Panc1 (cell line): ENCODE measurements around the gene C3orf33. TPM values are rescaled to one million over a fixed set of nuclear protein-coding genes. Genes with fewer than 3 reads are reported as not detected.
A peak's percentile ranks its signal among the peaks of the same experiment; 100 is the strongest.

Experiments used
- ATAC-seq: fragments of 200-7000 bp; cut with Tn5 transposase; 2 replicates; pipeline ENCODE4 v1.9.1; 2020; ENCODE audit warnings: mild to moderate bottlenecking, moderate library complexity
- BruUV-seq: library from RNA; stranded (reverse); fragments of 400-500 nt; replicated peaks from 2 replicates; lab custom pipeline; 2021; lab: Mats Ljungman, UMichigan
- CTCF ChIA-PET: fragments of 300-600 bp; sonication (Branson Sonifier 250); formaldehyde crosslinking; loops from one replicate; lab custom pipeline; 2022; ENCODE audit warnings: antibody characterized with exemption; lab: Charles Lee
- POLR2A ChIA-PET: fragments of 300-600 bp; sonication (Branson Sonifier 250); formaldehyde crosslinking; loops from one replicate; lab custom pipeline; 2022; ENCODE audit warnings: antibody characterized with exemption; lab: Charles Lee
- DNase-seq: peaks from one replicate; pipeline ENCODE4 v3.0.0-alpha.2; 2010; ENCODE audit warnings: low read depth, low spot score
- H3K27ac ChIP-seq: 2 replicates; pipeline ENCODE4 v1.5.1; 2011; ENCODE audit warnings: mild to moderate bottlenecking, low read length, inconsistent platforms
- H3K27me3 ChIP-seq: fragments of 200-500 bp; sonication (Bioruptor generic); 2 replicates; pipeline ENCODE4 v1.6.0; 2014; ENCODE audit warnings: low read length, inconsistent platforms; ENCODE audit not compliant: control insufficient read depth, insufficient read depth
- H3K36me3 ChIP-seq: fragments of 200-500 bp; sonication (Bioruptor generic); 2 replicates; pipeline ENCODE4 v1.5.1; 2014; ENCODE audit warnings: inconsistent platforms, mild to moderate bottlenecking, low read length, moderate library complexity; ENCODE audit not compliant: control insufficient read depth, insufficient read depth
- H3K4me1 ChIP-seq: 2 replicates; pipeline ENCODE4 v1.5.1; 2011; ENCODE audit warnings: inconsistent platforms, mild to moderate bottlenecking, low read length, moderate library complexity; ENCODE audit not compliant: control insufficient read depth, insufficient read depth
- H3K4me3 ChIP-seq, 2 experiments: 2 replicates each; pipeline ENCODE4 v1.5.1; 2011 to 2012; ENCODE audit warnings: low read depth in 2 of 2, low read length in 2 of 2, mild to moderate bottlenecking in 2 of 2, inconsistent platforms in 1 of 2, moderate library complexity in 1 of 2
- H3K9me3 ChIP-seq: fragments of 200-500 bp; sonication (Bioruptor generic); 2 replicates; pipeline ENCODE4 v1.5.1; 2014; ENCODE audit warnings: low read depth, mild to moderate bottlenecking, inconsistent platforms, low read length, moderate library complexity; ENCODE audit not compliant: control insufficient read depth, insufficient read depth
- CTCF ChIP-seq: fragments of 450-650 bp; IDR thresholded peaks from 2 replicates; pipeline ENCODE4 v1.5.1; 2017; ENCODE audit warnings: mild to moderate bottlenecking
- POLR2AphosphoS5 ChIP-seq: IDR thresholded peaks from 2 replicates; pipeline ENCODE4 v1.6.1; 2012; ENCODE audit warnings: mild to moderate bottlenecking, low read depth, low read length, moderate library complexity
- SIN3A ChIP-seq: IDR thresholded peaks from 2 replicates; pipeline ENCODE4 v1.6.1; 2012; ENCODE audit warnings: low read depth, mild to moderate bottlenecking, low read length, moderate library complexity, borderline replicate concordance; ENCODE audit not compliant: insufficient read depth
- TCF7L2 ChIP-seq: IDR thresholded peaks from 2 replicates; pipeline ENCODE4 v1.6.1; 2011; ENCODE audit warnings: mild to moderate bottlenecking, low read depth, low read length, inconsistent platforms
- in situ Hi-C: cut with HindIII; loops from 2 replicates; pipeline ENCODE4 v1.10.0; 2016; ENCODE audit warnings: low sequenced_read_pairs, low pct_unique_long_range_greater_than_20kb
- intact Hi-C: fragments of 100-400 bp; cut with micrococcal nuclease; formaldehyde crosslinking; loops from one replicate; pipeline ENCODE4 v1.10.0; 2022; ENCODE audit not compliant: unreplicated experiment
- total RNA-seq: library from RNA; stranded (reverse); gene quantifications from one replicate; pipeline ENCODE4 v1.2.1, GENCODE V29; 2021; ENCODE audit not compliant: unreplicated experiment
- TF ChIP-seq, protein P1 (sequence below), 2 experiments: IDR thresholded peaks; 2 replicates each; pipeline ENCODE4 v1.6.1; 2011 to 2012; ENCODE audit warnings: low read depth in 2 of 2, control low read depth in 1 of 2, low read length in 1 of 2, mild to moderate bottlenecking in 1 of 2, moderate library complexity in 1 of 2; ENCODE audit not compliant: insufficient read depth in 1 of 2

Gene C3orf33
- total RNA-seq, 1 experiment from 2014 or later = 3.2 TPM

- peaks cover 29% of the 10 kb centered on the region for H3K27me3 ChIP-seq
- ChIA-PET CTCF (no interaction called here), POLR2A (no interaction called here)
- no peaks in the 10 kb centered on the region for H3K9me3 ChIP-seq
- no peak for ATAC-seq
- DNase-seq = no peak
- no peak overlapping the region for H3K27ac ChIP-seq
- in situ Hi-C loops = no loop called here
- H3K4me1 ChIP-seq = 0 out of 2 replicates have a peak, but pooled peaks cover 8% of the 10 kb centered on the region
- TF ChIP-seq TCF7L2 = no peak
- TF ChIP-seq SIN3A = no peak
- TF ChIP-seq POLR2AphosphoS5 = no peak
- TF ChIP-seq CTCF = no peak
- no TSS peak for BruUV-seq
- peaks cover 3% of the 10 kb centered on the region; the same call in 1 of the 2 replicates for H3K36me3 ChIP-seq
- no peak overlapping the region for H3K4me3 ChIP-seq
- intact Hi-C loops = no loop called here
Measured at GRCh38 chr3:155747286-155747945, 58.7 kb downstream of the C3orf33 start.

DNA sequence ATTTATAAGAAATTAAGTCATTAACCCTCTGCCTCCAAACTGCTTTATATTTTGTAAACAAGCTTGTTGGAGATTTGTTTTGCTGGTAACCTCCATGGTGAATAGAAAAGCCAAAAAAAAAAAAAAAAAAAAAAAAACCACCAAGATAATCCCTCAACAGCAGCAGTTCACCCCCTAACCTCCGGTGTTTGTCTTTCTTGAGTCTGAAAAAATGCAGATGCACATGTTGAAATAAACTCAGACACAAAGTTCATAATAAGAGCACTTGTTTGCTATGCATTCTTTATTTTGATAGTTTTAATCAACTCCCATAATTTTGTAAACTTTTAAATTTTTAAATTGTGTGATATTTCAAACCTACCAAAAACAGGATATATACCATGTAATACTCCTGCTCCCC lies 59.4 kb downstream of the C3orf33 start:
- intact Hi-C loops (no loop called here), in situ Hi-C loops (no loop called here)
- peaks cover 3% of the 10 kb centered on the region; the same call in 1 of the 2 replicates for H3K36me3 ChIP-seq
- ATAC-seq (no peak), DNase-seq (no peak)
- BruUV-seq = no TSS peak
- ChIA-PET POLR2A (no interaction called here), CTCF (interaction anchor here (0.6 kb wide), 1 partner anchor 360 kb away, joined by 6 read pairs; no protein-coding TSS in a partner anchor)
- H3K4me3 ChIP-seq = no peak overlapping the region
- no peak for TF ChIP-seq SIN3A
- H3K27me3 ChIP-seq = peaks cover 37% of the 10 kb centered on the region
- H3K4me1 ChIP-seq = 0 out of 2 replicates have a peak, but pooled peaks cover 8% of the 10 kb centered on the region
- H3K9me3 ChIP-seq = no peaks in the 10 kb centered on the region
- H3K27ac ChIP-seq = no peak overlapping the region

GRCh38 chr3:155745795-155746550 lies 60.1 kb downstream of the C3orf33 start:
- peaks cover 43% of the 10 kb centered on the region for H3K27me3 ChIP-seq
- BruUV-seq = no TSS peak
- peak overlapping the region in 1 of 2 experiments; percentile 65; a peak in 2 of 4 replicates for H3K4me3 ChIP-seq
- intact Hi-C loops = no loop called here
- DNase-seq (no peak), ATAC-seq (peak; percentile 48)
- no peak overlapping the region for H3K27ac ChIP-seq
- TF ChIP-seq, protein P1, sequence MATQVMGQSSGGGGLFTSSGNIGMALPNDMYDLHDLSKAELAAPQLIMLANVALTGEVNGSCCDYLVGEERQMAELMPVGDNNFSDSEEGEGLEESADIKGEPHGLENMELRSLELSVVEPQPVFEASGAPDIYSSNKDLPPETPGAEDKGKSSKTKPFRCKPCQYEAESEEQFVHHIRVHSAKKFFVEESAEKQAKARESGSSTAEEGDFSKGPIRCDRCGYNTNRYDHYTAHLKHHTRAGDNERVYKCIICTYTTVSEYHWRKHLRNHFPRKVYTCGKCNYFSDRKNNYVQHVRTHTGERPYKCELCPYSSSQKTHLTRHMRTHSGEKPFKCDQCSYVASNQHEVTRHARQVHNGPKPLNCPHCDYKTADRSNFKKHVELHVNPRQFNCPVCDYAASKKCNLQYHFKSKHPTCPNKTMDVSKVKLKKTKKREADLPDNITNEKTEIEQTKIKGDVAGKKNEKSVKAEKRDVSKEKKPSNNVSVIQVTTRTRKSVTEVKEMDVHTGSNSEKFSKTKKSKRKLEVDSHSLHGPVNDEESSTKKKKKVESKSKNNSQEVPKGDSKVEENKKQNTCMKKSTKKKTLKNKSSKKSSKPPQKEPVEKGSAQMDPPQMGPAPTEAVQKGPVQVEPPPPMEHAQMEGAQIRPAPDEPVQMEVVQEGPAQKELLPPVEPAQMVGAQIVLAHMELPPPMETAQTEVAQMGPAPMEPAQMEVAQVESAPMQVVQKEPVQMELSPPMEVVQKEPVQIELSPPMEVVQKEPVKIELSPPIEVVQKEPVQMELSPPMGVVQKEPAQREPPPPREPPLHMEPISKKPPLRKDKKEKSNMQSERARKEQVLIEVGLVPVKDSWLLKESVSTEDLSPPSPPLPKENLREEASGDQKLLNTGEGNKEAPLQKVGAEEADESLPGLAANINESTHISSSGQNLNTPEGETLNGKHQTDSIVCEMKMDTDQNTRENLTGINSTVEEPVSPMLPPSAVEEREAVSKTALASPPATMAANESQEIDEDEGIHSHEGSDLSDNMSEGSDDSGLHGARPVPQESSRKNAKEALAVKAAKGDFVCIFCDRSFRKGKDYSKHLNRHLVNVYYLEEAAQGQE (IDR thresholded peaks at IDR 0.05; ENCODE audit: insufficient read depth in 1 of 2, low read depth in 2 of 2, low read length in 1 of 2) = no peak
- TF ChIP-seq SIN3A = no peak
- no peak for TF ChIP-seq POLR2AphosphoS5
- TF ChIP-seq TCF7L2 = no peak
- no peak for TF ChIP-seq CTCF
- ChIA-PET CTCF (interaction anchor here (0.6 kb wide), 2 partner anchors 105 to 359 kb away, joined by 4 to 6 read pairs; no protein-coding TSS in a partner anchor), POLR2A (interaction anchor here (0.5 to 0.7 kb wide), 2 partner anchors 78 to 88 kb away, joined by 3 to 4 read pairs; no protein-coding TSS in a partner anchor)
- in situ Hi-C loops = no loop called here
- H3K4me1 ChIP-seq = 0 out of 2 replicates have a peak, but pooled peaks cover 8% of the 10 kb centered on the region
- H3K9me3 ChIP-seq = no peaks in the 10 kb centered on the region
- peaks cover 3% of the 10 kb centered on the region; the same call in 1 of the 2 replicates for H3K36me3 ChIP-seq
